ENCODE data around the gene PRSS21.
A peak's percentile ranks its signal among the peaks of the same experiment; 100 is the strongest.

Gene PRSS21, protein sequence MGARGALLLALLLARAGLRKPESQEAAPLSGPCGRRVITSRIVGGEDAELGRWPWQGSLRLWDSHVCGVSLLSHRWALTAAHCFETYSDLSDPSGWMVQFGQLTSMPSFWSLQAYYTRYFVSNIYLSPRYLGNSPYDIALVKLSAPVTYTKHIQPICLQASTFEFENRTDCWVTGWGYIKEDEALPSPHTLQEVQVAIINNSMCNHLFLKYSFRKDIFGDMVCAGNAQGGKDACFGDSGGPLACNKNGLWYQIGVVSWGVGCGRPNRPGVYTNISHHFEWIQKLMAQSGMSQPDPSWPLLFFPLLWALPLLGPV

DNA sequence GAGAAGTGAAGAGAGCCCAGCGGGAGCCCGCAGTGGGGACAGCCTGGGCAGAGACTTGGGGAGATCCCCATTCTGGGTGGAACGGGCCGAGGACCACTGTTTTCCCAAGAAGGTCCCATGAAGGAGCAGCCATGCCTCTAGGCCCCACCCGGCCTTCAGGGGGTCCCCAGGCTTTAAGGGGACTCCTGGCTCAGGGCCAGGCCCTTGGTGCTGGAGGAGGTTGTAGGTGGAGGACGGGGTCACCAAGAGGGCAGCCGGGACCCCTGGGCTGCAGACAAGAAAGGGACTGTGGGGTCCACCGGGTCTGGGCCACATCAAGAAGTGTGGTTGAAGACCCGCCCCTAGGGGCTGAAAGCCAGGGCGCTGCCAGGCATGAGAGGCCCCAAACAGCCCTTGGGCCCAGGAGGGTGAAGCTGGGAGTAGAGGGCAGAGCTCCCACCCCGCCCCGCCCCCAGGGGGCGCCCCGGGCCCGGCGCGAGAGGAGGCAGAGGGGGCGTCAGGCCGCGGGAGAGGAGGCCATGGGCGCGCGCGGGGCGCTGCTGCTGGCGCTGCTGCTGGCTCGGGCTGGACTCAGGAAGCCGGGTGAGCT, at the start of gene PRSS21:
Gene PRSS21, plus strand, starts transcription at position 487 of the 589 bp plus-strand sequence. Its CDS starts 32 bp downstream, at position 519.
- DNase-seq (ENCODE audit: low read depth) = no peak

DNA sequence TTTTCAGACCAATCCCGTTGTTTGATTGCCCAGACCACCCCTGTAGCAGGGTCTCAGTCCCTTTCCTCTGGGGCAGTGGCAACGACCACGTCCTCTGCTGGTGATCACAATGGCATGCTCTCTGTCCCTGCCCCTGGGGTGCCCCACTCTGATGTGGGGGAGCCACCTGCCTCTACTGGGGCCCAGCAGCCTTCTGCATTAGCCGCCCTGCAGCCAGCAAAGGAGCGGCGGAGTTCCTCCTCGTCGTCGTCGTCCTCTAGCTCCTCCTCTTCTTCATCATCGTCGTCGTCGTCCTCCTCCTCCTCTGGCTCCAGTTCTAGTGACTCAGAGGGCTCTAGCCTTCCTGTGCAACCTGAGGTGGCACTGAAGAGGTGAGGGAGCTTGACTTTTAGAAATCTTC, 49.1 kb upstream of the PRSS21 start:
- no peak for DNase-seq (ENCODE audit: low read depth)

DNA sequence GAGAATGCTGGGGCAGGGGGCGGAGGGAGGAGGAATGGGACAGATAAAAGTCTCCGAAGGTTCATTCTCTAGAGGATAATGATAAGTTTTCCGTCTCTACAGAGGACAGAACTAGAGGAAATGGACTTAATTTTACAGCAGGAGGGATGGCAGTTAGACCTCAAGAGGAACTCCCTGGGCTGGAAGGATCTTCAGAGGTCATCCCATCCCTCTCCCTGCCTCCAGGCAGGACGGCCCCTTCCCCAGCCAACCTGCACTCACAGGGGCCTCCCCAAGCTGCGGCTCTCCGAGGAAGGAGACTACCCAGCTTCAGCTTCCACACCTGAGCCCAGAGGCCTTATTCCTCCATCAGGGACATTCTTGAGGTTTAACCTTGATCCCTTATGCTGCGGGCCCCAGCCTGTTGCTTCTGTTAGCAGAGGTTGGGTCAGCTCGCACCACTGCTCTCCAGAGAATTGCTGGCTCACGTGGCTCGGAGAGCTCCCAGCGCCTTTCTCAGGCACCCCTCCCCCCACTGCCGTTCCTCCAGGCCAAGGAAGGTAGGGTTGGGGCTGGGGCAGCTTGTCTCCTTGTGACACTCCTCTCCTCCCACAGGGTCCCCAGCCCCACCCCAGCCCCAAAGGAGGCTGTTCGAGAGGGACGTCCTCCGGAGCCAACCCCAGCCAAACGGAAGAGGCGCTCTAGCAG, 48.5 kb upstream of the PRSS21 start:
- no peak for DNase-seq (ENCODE audit: low read depth)

DNA sequence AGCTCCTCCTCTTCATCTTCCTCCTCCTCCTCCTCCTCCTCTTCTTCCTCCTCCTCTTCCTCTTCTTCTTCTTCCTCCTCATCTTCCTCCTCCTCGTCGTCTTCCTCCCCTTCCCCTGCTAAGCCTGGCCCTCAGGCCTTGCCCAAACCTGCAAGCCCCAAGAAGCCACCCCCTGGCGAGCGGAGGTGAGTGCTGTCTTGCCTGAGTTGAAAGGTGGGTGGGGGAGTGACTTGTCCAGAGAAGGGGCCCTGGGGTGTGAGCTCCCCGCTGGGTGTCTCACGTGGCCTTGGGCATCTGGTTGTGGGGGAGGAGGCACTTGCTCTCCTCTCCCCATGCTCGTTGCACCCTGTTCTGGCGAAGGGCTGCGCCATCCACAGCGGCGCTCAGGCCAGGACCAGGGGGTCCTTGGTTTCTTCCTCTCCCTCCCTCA, 47.9 kb upstream of the PRSS21 start:
- DNase-seq (ENCODE audit: low read depth) = no peak

DNA sequence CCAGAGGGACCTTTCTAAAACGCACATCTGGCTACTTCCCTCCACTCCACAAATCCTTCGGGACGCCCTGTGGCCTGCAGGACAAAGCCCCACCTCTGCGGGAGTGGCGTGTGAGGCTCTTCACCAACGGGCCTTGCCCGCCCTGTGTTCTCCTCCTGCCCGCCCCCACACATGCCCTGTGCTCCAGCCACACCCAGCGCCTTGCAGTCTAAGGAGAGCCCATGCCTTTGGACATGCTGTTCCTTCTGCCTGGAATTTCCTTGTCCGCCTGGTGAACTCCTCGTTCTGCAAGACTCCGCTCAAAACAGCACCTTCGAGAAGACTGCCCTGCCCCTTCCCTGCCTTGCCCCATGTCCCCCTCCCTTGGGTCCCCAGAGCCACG, 47.4 kb upstream of the PRSS21 start:
- no peak for DNase-seq (ENCODE audit: low read depth)

DNA sequence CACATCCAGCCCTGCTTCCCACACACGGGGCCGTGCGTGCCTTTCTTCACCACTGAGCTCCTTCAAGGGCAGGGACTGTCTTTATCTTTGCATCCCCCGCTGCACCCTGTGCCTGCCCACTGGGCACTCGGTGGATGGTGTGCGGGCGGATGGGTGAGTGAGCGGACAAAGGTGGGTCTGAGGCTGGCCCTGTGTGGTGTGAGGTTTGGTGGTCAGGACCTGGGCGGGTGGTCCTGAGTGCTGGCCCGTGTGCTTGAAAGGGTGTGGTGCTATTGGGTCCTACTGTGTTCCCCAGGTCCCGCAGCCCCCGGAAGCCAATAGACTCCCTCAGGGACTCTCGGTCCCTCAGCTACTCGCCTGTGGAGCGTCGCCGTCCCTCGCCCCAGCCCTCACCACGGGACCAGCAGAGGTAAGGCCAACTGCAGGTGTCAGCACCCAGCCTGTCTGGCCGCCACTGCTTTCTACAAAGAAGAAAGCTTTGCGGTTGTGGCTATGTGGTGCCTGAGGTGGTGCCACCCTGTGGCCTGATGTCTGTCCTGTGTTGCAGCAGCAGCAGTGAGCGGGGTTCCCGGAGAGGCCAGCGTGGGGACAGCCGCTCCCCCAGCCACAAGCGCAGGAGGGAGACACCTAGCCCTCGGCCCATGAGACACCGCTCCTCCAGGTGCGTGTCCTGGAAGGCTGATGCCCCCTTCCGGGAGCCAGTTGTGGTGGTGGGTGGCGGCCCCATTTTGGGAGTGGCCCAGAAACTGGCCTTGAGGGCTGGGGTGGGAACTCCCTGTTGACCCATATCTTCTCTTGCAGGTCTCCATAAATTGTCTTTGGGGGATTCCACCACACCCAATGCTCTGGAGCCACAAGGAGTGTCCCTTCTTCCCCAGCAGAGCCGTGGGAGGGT, 46.7 kb upstream of the PRSS21 start:
- no peak for DNase-seq (ENCODE audit: low read depth)

DNA sequence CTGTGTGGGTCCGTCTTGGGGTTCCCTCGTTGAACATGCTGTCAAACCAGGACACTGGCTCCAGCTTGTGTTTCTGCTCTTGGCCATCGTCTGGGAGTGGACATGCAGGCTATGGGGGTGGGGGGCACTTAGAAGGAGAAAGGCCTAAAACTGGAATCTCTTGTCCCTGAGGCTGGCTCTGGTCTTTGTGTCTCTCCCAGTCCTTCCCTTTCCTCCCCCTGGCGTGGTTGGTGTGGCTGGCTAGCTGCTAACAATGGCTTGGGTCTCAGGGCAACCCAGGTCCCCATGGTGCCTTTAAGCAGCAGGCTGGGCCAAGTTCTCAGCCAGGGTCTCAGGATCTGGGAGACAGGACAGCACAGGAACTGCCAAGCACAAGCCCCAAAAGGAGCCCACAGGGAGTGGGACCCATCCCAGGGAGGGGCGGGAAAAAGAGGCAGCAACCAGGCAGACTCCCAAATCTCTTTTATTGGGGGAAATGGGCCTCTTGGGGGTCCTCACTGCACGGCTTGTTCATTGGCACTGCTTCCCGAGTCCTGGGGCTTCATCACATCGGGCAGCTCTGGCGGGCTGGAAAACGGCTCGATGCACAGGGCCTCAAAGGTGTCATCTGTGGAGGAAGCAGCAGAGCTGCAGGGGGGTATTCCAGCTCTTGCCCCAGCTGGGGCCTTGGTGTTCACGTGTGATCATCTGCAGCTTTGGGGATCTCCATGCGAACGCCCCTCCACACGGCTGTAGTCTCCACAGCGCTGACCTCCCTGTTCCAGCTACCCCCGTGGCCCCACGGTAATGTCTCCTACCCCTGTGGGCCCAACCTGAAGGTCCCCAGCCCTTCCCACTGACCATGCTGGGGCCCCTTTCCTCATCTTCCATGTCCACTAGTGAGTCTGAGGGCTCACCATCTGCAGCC, 45.3 kb upstream of the PRSS21 start:
- no peak for DNase-seq (ENCODE audit: low read depth)

DNA sequence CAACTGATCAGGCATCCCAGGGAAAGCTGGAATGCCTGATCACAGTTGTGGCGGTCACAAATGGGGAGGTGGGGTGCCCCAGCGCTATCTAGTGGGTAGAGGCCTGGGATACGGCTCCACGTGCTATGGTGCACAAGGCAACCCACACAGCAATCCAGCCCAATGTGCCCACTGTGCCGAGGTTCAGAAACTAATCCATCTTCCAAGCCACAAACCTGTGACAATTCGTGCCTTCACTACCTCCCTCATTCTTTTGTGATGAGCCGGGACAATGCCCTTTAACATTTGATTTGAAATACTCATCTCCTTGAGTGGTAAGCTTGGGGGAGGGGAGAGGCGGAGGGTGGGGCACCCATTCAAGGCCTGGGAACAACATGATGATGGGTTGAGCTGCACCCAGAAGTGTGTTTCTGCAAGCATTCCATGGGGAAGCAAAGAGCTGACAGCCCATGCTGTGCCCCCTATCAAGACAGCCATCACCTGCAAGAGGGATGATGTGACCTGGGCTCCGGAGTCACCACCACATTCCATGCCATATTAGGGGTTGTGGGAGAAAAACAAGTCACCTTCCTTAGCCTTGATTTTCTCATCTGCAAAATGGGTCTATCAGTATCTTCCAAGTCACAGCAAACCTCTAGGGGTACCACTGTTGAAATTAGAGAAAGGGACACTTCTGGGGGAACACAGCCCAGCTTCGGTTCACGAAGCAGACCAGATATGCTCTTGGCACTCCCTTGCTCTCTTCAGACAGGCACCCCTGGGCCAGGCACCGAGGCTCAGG, 43.7 kb upstream of the PRSS21 start:
- DNase-seq (ENCODE audit: low read depth) = no peak

DNA sequence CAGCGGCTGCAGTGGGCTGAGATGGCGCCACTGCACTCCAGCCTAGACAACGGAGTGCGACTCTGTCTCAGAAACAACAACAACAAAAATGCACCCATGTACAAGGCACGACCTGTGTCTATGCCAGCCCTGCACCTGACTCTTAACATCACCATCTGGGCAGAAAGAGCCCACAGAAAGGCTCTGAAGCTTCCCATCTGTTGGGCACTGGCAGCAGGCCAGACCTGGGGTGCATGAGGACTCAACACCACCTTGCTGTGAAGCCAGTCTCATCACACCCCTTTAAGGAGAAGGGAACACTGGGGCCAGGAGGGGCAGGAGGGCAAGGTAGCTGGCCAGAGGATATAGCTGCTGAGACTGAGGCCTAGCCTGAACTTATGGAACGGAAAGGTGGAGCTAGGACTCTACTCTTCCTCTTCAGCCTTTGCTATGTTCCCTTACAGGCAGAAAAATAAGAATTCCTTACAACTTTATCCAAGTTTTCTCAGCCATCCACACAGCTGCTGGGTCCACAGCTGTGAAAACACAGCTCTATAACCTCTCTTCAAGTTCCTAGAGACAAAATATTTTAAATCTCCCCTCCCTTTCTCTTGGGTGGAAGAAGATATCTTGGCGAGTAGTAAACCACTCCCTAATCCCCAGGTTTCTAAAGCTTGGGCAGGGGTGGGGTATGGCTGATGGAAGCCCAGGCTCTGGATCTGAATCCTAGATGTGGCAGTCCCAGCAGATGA, 42.7 kb upstream of the PRSS21 start:
- no peak for DNase-seq (ENCODE audit: low read depth)

DNA sequence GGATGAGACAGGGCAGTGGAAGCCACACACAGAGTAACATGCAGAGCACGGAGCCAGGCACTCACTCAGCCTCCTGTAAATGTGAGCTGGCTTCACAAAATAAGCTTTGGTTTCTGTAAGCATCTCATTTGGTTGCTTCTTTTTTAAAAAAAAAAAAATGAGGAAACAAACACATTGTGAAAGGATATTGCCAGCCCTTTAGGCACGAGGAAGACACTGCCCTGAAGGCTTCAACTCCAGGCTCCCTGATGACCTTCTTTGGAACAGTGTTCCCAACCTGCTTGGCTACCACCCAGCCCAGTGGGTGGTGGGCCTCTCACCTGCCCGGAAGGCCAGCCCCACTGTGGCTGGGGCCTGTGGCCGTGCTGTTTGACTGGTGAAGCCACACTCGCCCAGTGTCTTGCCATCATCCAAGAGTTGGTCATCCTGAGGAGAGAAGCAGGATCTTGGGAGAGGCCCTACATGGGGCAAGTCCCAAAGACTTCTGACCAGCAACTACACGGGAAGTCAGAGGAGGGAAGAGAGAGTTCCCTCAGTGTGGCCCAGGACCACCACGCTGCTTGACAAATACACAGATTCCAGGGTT, 41.8 kb upstream of the PRSS21 start:
- DNase-seq (ENCODE audit: low read depth) = no peak

DNA sequence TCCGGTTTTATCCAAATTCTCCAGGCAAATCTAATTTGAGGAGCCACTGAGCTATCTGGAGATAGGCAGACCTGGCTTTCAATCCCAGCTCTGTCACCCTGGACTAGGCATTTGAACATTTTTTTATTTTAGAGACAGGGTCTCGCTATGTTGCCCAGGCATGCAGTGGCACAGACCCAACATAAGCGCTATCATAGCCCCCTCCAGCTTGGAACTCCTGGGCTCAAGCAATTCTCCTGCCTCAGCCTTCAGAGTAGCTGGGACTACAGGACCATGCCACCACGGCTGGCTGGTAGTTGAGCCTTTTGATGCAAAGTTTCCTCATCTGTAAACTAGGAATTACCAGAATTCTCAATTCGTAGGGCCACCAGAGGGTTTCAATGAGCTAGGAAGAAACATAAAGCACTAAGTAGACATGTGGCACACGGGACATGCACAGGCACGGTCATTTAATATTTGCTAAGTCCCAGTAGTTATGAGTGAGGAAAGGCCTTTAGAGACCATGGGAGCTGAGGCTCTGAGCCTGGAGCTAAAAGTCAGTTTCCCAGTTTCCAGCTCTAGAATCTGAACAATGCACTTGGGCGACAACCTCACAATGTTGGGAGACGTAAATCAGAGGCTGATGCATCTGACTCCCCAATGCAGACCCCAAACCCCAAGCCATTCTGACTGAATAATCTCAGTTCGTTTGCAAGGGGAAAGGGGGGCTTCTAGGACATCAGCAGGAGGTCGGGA, 41.1 kb upstream of the PRSS21 start:
- no peak for DNase-seq (ENCODE audit: low read depth)

DNA sequence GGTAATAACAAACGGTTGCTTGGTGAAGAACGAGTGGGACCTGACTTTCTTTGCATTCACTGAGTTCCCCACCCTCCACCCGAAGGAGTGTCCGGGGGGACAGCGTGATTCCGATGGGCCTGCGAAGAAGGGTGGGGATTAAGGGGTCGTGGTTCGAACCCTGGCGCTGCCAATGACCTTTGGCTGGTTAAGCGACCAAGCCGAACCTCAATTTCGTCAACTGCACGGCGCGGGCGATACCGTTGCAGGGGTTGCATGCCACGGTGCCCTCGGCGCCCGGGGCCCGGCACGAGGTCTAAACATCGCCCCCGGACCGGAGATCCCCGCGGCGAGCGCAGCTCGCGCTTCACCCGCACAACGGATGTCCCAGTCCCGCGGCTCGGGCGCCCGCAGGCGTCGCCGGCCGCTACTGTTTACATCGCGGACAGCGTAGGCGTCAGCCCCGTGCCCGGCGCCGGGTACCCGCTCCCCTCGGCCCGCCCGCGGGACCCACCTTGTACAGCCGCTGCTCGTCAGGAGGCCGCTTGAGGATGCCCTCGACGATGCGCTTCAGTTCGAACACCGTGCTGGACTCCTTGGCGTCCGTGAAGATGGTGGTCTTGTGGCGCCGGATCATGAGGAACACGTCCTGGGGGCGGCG, 40.4 kb upstream of the PRSS21 start:
- no peak for DNase-seq (ENCODE audit: low read depth)

DNA sequence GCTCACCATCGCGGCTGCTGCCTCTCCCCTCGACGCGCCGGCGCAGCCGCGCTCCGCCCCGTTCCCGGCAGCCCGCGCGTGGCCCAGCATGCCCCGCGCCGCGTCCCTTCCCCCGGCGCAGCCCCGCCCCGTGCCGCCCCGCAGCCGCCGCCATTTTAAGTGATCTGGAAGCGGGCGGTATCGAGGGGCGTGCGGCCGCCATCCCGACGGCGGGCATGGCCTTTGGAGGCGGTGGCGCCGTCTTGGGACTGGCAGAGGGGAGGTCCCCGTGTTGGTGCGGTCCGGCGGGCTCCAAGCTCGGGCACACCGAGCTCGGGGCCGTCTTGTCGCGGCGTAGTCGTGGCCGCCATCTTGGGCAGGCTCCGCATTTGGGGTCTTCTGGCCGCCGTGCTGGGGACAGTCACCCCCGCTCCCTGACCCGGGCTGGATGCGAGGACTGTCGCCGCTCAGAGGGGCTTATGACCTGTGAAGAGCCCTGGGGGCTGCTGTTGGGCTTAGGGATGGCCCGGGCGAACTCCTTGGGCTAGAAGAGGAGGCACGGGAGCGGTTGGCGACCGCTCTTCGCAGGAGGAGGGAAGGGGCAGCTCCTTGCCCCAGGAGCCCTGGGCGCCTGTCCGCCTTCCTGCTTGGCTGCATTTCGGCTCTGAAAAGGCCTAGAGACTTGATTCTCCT, 39.7 kb upstream of the PRSS21 start, which contains the start of gene ELOB:
Gene ELOB, minus strand, starts transcription at position 50 of the 672 bp plus-strand sequence. Its CDS starts 41 bp downstream, at position 9.
- peak; percentile 87 for DNase-seq (ENCODE audit: low read depth)

DNA sequence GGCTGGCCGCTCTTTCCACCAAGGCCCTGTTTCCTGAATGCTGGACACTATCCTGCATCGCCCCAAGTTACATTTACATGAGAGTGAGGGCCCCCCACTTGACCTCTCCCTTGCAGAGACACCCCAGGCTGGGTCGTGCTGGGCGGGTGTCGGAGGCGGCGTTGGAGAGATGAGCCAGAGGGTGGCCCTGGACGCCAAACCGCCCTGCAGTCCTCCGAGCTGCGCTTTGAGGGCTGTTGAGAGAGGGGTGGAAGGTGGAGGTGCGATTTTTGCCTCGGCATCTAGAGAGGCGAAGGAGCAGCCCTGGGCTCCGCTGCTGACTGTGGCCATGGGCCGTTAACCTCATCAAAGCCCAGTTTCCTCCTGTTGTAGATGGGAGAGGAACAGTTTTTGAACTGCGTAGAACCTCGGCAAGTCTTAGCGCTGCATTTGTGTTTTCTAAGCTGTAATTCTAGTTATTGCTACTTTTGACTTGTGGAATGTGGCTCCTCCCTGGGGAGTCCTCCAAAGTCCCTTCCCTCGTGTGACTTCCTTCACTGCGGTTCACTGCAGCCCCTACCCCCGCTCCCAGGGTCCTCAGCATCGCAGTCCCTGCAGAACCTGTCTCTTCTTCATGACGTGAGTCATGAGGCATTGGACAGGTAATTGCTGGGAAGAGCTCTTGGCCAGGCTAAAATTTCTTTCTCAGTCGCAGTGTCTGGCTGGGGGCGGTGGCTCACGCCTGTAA, 39.0 kb upstream of the PRSS21 start:
- DNase-seq (ENCODE audit: low read depth) = no peak

DNA sequence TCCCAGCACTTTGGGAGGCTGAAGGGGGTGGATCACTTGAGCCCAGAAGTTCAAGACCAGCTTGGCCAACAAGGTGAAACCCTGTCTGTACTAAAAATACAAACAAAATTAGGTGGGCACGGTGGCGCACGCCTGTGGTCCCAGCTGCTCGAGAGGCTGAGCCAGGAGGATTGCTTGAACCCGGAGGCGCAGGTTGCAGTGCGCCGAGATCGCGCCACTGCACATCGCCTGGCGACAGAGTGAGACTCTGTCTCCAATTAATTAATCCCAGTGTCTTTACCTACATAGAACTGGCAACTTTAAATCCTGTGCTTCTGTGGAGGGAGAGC, 38.4 kb upstream of the PRSS21 start:
- DNase-seq (ENCODE audit: low read depth) = no peak

DNA sequence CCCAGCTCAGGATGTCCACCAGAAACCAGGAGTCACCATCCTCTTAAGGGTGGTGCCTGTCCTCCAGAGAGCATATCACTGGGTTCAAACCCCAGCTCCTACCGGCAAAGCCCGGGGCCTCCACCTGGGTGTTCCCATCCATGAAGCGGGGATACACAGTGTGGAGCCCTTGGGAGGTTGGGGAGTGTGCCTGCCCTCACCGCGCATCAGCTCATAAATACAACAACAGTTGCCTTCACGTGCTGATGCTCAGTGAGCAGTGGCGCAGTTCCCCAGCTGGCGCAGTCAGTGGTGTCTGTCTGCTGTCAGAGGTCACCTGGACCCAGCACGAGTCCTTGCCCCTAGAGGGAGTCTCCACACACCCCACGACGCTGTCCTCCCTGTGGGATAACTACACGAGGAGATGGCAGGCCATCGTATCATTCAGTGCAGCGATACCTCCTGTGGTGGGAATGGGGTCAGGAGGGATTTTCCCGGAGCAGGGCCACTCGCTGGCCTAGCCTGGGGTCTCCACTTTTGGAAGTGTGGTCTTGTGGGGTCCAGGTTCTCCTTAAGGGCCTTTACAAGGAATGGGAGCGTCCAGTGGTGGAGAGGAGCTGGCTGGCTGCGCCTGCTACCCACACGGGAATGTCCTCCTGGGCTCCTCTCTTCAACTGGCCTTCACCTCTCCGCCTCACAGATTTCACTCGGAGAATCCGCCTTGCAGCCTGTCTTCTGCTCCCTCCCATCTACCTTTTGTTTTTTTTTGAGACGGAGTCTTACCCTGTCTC, 37.7 kb upstream of the PRSS21 start:
- DNase-seq (ENCODE audit: low read depth) = no peak

All from activated T-cell treated with anti-CD3 and anti-CD28 coated beads for 1 hour (primary cell).